ENCODE measurements around the gene MRPL33. TPM values are rescaled to one million over a fixed set of nuclear protein-coding genes. Genes with fewer than 3 reads are reported as not detected.

Gene MRPL33
- total and polyA plus RNA-seq, 2 of the 13 experiments (the other 11 are each of a cell fraction or from before 2014, with no cell fraction given), result 69.7 to 218 TPM

DNA sequence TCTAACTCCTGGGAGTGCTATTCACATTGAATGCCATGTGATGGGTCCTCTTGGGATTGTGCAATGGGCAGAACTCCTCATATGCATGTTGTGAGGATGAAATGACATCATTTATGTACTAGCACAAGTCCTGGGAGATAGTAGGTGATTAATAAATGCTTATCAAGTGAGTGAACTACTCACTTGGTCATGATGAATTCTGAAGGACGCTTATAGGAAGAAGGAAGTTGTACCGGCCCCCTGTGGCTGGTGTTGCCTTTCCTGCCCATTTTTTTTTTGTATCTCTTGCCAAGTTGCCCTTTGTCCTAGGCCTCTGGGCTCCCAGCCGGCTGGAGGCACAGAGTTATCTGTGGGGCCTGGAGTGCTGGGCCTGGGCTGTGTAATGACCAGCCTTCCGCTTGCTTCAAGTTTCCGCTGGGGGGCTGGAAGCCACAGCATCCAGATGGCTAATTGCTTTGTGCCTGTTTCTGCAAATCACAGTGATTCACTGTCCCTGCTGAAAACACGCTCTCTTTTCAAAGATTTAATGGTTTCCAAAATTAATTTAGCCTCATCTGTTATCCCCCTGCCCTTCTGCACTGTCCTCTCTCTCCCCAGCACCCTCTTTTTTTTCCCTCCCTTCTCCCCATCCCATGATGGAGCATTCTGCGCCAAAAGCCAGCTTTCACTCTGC is 33.7 kb upstream of the MRPL33 start (continued):
- TF ChIP-seq, protein P1, sequence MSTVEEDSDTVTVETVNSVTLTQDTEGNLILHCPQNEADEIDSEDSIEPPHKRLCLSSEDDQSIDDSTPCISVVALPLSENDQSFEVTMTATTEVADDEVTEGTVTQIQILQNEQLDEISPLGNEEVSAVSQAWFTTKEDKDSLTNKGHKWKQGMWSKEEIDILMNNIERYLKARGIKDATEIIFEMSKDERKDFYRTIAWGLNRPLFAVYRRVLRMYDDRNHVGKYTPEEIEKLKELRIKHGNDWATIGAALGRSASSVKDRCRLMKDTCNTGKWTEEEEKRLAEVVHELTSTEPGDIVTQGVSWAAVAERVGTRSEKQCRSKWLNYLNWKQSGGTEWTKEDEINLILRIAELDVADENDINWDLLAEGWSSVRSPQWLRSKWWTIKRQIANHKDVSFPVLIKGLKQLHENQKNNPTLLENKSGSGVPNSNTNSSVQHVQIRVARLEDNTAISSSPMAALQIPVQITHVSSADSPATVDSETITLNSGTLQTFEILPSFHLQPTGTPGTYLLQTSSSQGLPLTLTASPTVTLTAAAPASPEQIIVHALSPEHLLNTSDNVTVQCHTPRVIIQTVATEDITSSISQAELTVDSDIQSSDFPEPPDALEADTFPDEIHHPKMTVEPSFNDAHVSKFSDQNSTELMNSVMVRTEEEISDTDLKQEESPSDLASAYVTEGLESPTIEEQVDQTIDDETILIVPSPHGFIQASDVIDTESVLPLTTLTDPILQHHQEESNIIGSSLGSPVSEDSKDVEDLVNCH (CRISPR knock-in tag; IDR thresholded peaks at IDR 0.05), result no peak
- TF ChIP-seq, protein P2, sequence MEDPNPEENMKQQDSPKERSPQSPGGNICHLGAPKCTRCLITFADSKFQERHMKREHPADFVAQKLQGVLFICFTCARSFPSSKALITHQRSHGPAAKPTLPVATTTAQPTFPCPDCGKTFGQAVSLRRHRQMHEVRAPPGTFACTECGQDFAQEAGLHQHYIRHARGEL (CRISPR knock-in tag; IDR thresholded peaks at IDR 0.05), result no peak
- TF ChIP-seq IKZF1 (IDR thresholded peaks at IDR 0.05), result no peak
- TF ChIP-seq XBP1 (CRISPR knock-in tag; IDR thresholded peaks at IDR 0.05), result no peak
- TF ChIP-seq POLR2AphosphoS5 (IDR thresholded peaks at IDR 0.05; ENCODE audit: low read depth, low read length), result no peak
- no peak for TF ChIP-seq FIP1L1 (IDR thresholded peaks at IDR 0.05; ENCODE audit: borderline replicate concordance, insufficient read depth, low read depth, low read length)
- no peak for TF ChIP-seq JUN (CRISPR knock-in tag; IDR thresholded peaks at IDR 0.05)
- no peak for TF ChIP-seq ZNF737 (CRISPR knock-in tag; IDR thresholded peaks at IDR 0.05; ENCODE audit: borderline replicate concordance)
- peak; percentile 48 for TF ChIP-seq TEAD3 (CRISPR knock-in tag; optimal IDR thresholded peaks at IDR 0.05; ENCODE audit: borderline replicate concordance)
- TF ChIP-seq, protein P3, sequence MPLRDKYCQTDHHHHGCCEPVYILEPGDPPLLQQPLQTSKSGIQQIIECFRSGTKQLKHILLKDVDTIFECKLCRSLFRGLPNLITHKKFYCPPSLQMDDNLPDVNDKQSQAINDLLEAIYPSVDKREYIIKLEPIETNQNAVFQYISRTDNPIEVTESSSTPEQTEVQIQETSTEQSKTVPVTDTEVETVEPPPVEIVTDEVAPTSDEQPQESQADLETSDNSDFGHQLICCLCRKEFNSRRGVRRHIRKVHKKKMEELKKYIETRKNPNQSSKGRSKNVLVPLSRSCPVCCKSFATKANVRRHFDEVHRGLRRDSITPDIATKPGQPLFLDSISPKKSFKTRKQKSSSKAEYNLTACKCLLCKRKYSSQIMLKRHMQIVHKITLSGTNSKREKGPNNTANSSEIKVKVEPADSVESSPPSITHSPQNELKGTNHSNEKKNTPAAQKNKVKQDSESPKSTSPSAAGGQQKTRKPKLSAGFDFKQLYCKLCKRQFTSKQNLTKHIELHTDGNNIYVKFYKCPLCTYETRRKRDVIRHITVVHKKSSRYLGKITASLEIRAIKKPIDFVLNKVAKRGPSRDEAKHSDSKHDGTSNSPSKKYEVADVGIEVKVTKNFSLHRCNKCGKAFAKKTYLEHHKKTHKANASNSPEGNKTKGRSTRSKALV (CRISPR knock-in tag; IDR thresholded peaks at IDR 0.05), result no peak; the same call in 1 of the 2 replicates
- no peak for TF ChIP-seq PHB2 (IDR thresholded peaks at IDR 0.05; ENCODE audit: partially characterized antibody)
- TF ChIP-seq CENPT (CRISPR knock-in tag; IDR thresholded peaks at IDR 0.05; ENCODE audit: low read depth), result no peak
- TF ChIP-seq ZNF264 (CRISPR knock-in tag; IDR thresholded peaks at IDR 0.05), result no peak; the same call in 1 of the 2 replicates
- peak; percentile 73; the same call in 1 of the 2 replicates for TF ChIP-seq ZNF891 (CRISPR knock-in tag; IDR thresholded peaks at IDR 0.05)
- 0 out of 2 replicates have a peak, but pooled peaks have one; percentile 32 for TF ChIP-seq SATB2 (CRISPR knock-in tag; IDR thresholded peaks at IDR 0.05)
- no peak for TF ChIP-seq HOXA9 (CRISPR knock-in tag; IDR thresholded peaks at IDR 0.05; ENCODE audit: borderline replicate concordance)
- no peak for TF ChIP-seq RBM39 (IDR thresholded peaks at IDR 0.05; ENCODE audit: low read depth, low read length, poor library complexity, severe bottlenecking)
- TF ChIP-seq U2AF1 (optimal IDR thresholded peaks at IDR 0.05; ENCODE audit: low read depth, low read length), result no peak
- TF ChIP-seq HOXA7 (CRISPR knock-in tag; IDR thresholded peaks at IDR 0.05), result no peak
- TF ChIP-seq SMYD3 (CRISPR knock-in tag; IDR thresholded peaks at IDR 0.05), result no peak
- peak; percentile 88 for TF ChIP-seq CEBPG (CRISPR knock-in tag; IDR thresholded peaks at IDR 0.05)
- TF ChIP-seq ZNF83 (CRISPR knock-in tag; IDR thresholded peaks at IDR 0.05; ENCODE audit: borderline replicate concordance), result no peak
- no peak for TF ChIP-seq KDM5A (IDR thresholded peaks at IDR 0.05; ENCODE audit: borderline replicate concordance, low read length)
- TF ChIP-seq ZNF329 (CRISPR knock-in tag; IDR thresholded peaks at IDR 0.05; ENCODE audit: low read depth), result no peak
- peak; percentile 70 for TF ChIP-seq NR2F6 (IDR thresholded peaks at IDR 0.05)
- TF ChIP-seq NR2F6 (CRISPR knock-in tag; IDR thresholded peaks at IDR 0.05), result peak; percentile 63
- no peak for TF ChIP-seq ZKSCAN5 (CRISPR knock-in tag; IDR thresholded peaks at IDR 0.05)
- peak; percentile 11; the same call in 1 of the 2 replicates for TF ChIP-seq REPIN1 (CRISPR knock-in tag; IDR thresholded peaks at IDR 0.05; ENCODE audit: borderline replicate concordance, low read depth)
